Endothelial cell of umbilical vein (primary cell): Measurements from ENCODE around the gene SIGLEC10.

Experiments
- CTCF ChIP-seq, 2 donors: IDR thresholded peaks; 1 replicate in 1 of 2; 2 replicates in 1 of 2; pipeline ENCODE4 v1.5.1; 2011; ENCODE audit warnings: low read length in 2 of 2, mild to moderate bottlenecking in 2 of 2, moderate library complexity in 2 of 2, control low read depth in 1 of 2, inconsistent platforms in 1 of 2, low read depth in 1 of 2; ENCODE audit not compliant: insufficient read depth in 1 of 2; ENCODE audit errors: extremely low read depth in 1 of 2
- GATA2 ChIP-seq: IDR thresholded peaks from 2 replicates; pipeline ENCODE4 v1.7.0; 2011; ENCODE audit warnings: low read depth, mild to moderate bottlenecking, moderate library complexity, mixed read lengths, low read length; ENCODE audit not compliant: insufficient read length, insufficient read depth
- JUN ChIP-seq: IDR thresholded peaks from 2 replicates; pipeline ENCODE4 v1.6.1; 2011; ENCODE audit warnings: borderline replicate concordance, low read depth; ENCODE audit not compliant: insufficient read length, insufficient read depth

GRCh38 chr19:51461723-51462161, 44.3 kb upstream of the SIGLEC10 start:
- TF ChIP-seq GATA2 (no peak), CTCF (IDR thresholded peaks at IDR 0.05; ENCODE audit: extremely low read depth in 1 of 2, insufficient read depth in 1 of 2, low read depth in 1 of 2, low read length in 2 of 2) (no peak), JUN (no peak)
